NB4 (cell line): ENCODE measurements around the gene PRF1.
"Not testable (repeated sequence)": the region's sequence is repeated elsewhere in the genome, so short reads cannot be mapped to it uniquely, and the experiment has no call there.

Experiments used
- MYC ChIP-seq: IDR thresholded peaks from 2 replicates; pipeline ENCODE4 v1.6.1; 2011; ENCODE audit warnings: low read depth, low read length
- POLR2A ChIP-seq: IDR thresholded peaks from 2 replicates; pipeline ENCODE4 v1.6.1; 2011; ENCODE audit warnings: mild to moderate bottlenecking; ENCODE audit not compliant: insufficient read length; ENCODE audit errors: extremely low read depth
- TF ChIP-seq, protein P1 (sequence below): IDR thresholded peaks from one replicate; pipeline ENCODE4 v1.5.1; 2012; ENCODE audit warnings: low read depth, low read length

DNA sequence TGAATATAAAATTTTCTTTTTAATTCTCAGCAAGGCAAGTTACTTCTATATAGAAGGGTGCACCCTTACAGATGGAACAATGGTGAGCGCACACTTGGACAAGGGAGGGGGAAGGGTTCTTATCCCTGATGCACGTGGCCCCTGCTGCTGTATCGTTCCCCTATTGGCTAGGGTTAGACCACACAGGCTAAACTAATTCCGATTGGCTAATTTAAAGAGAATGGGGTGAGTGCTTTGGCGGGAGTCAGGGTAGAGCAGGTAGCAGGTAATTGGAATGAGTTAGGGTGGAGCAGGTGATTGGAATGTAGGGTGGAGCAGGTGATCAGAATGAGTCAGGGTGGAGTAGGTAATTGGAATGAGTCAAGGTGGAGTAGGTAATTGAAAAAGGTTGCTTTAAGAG is 32.0 kb upstream of the PRF1 start:
- TF ChIP-seq, protein P1, sequence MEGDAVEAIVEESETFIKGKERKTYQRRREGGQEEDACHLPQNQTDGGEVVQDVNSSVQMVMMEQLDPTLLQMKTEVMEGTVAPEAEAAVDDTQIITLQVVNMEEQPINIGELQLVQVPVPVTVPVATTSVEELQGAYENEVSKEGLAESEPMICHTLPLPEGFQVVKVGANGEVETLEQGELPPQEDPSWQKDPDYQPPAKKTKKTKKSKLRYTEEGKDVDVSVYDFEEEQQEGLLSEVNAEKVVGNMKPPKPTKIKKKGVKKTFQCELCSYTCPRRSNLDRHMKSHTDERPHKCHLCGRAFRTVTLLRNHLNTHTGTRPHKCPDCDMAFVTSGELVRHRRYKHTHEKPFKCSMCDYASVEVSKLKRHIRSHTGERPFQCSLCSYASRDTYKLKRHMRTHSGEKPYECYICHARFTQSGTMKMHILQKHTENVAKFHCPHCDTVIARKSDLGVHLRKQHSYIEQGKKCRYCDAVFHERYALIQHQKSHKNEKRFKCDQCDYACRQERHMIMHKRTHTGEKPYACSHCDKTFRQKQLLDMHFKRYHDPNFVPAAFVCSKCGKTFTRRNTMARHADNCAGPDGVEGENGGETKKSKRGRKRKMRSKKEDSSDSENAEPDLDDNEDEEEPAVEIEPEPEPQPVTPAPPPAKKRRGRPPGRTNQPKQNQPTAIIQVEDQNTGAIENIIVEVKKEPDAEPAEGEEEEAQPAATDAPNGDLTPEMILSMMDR, result not testable (repeated sequence)
- TF ChIP-seq POLR2A, MYC: not testable (repeated sequence)
